NB4 (cell line): Measurements from ENCODE around the gene KRT32.

ENCODE experiments used
- CTCF ChIP-seq: IDR thresholded peaks from one replicate; pipeline ENCODE4 v1.5.1; 2012; ENCODE audit warnings: low read depth, low read length
- MAX ChIP-seq: IDR thresholded peaks from 2 replicates; pipeline ENCODE4 v1.6.1; 2011; ENCODE audit warnings: low read depth, low read length
- MYC ChIP-seq: IDR thresholded peaks from 2 replicates; pipeline ENCODE4 v1.6.1; 2011; ENCODE audit warnings: low read depth, low read length
- POLR2A ChIP-seq: IDR thresholded peaks from 2 replicates; pipeline ENCODE4 v1.6.1; 2011; ENCODE audit warnings: mild to moderate bottlenecking; ENCODE audit not compliant: insufficient read length; ENCODE audit errors: extremely low read depth

- TF ChIP-seq CTCF = no peak
- TF ChIP-seq POLR2A = no peak
- TF ChIP-seq MAX = no peak
- no peak for TF ChIP-seq MYC
Measured at GRCh38 chr17:41486316-41486715, 19.1 kb upstream of the KRT32 start.
